Measurements from ENCODE around the gene GNB3. TPM values are rescaled to one million over a fixed set of nuclear protein-coding genes. Genes with fewer than 3 reads are reported as not detected.

GNB3 gene
- total RNA-seq, 1 experiment from 2014 or later: 14.0 TPM

GRCh38 chr12:6820166-6820565, 20.6 kb upstream of the GNB3 start:
- TF ChIP-seq FOXJ3 (CRISPR knock-in tag; IDR thresholded peaks at IDR 0.05; ENCODE audit: borderline replicate concordance) (no peak), ZNF232 (CRISPR knock-in tag; IDR thresholded peaks at IDR 0.05) (no peak), ZSCAN18 (CRISPR knock-in tag; IDR thresholded peaks at IDR 0.05) (no peak), FOXP4 (CRISPR knock-in tag; IDR thresholded peaks at IDR 0.05) (no peak), CTCF (IDR thresholded peaks at IDR 0.05) (no peak), EMX1 (CRISPR knock-in tag; IDR thresholded peaks at IDR 0.05) (no peak), ZNF396 (CRISPR knock-in tag; IDR thresholded peaks at IDR 0.05; ENCODE audit: borderline replicate concordance) (no peak), PRDM15 (CRISPR knock-in tag; IDR thresholded peaks at IDR 0.05) (no peak), ZNF671 (CRISPR knock-in tag; IDR thresholded peaks at IDR 0.05) (no peak), JUN (CRISPR knock-in tag; IDR thresholded peaks at IDR 0.05) (no peak), NFATC4 (CRISPR knock-in tag; IDR thresholded peaks at IDR 0.05) (no peak), ZNF532 (CRISPR knock-in tag; IDR thresholded peaks at IDR 0.05; ENCODE audit: borderline replicate concordance) (no peak), ESRRA (CRISPR knock-in tag; IDR thresholded peaks at IDR 0.05; ENCODE audit: borderline replicate concordance) (no peak), MYBL2 (CRISPR knock-in tag; IDR thresholded peaks at IDR 0.05) (no peak)
- Mint-ChIP-seq H3K27ac (no peak overlapping the region), H3K4me3 (peak overlapping the region; percentile 78; the same call in 1 of the 2 replicates), H3K36me3 (peaks cover 5% of the 10 kb centered on the region; the same call in 1 of the 2 replicates), H3K4me1 (peaks cover 61% of the 10 kb centered on the region), H3K27me3 (ENCODE audit: low read depth) (peaks cover 61% of the 10 kb centered on the region), H3K9me3 (no peaks in the 10 kb centered on the region)
- DNase-seq (ENCODE audit: low spot score): no peak
- ATAC-seq: no peak
- POLR2A ChIA-PET: interaction anchor here (2.2 to 2.6 kb wide), 2 partner anchors 51 to 54 kb away, joined by 8 to 14 read pairs; partner anchors contain the start of gene PTMS
- CTCF ChIA-PET: interaction anchor here (1.2 kb wide), 1 partner anchor 11 kb away, joined by 3 read pairs; no protein-coding TSS in a partner anchor

Data from WTC11 (cell line).